ENCODE measurements around the gene SLC7A10. TPM values are rescaled to one million over a fixed set of nuclear protein-coding genes. Genes with fewer than 3 reads are reported as not detected.

SLC7A10 gene
- total RNA-seq, 4 donors from 2014 or later, result not detected

DNA sequence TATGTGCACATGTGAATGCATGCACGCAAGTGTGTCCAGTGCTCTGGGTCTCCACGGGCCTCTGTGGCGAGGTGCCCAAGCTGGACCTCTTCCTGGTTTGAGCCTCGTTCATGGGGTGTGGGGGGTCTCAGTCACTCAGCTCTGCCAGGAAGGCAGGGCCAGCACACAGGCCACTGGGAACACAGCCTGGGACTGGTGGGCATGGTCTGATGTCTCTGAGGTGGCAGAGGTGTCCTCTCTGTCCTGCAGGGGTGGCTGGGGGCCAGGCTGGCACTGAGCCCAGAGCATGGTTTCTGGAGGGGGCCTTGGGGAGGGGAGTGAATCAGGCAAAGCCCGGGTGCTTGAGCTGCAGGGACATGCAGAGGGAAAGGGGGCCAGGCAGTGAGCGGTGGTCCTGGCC lies 22.1 kb downstream of the SLC7A10 start:
- in situ Hi-C loops (cut with MboI; ENCODE audit: low sequenced_read_pairs in 4 of 4), result no loop called here
- ATAC-seq, result no peak
- no peak overlapping the region for H3K4me3 ChIP-seq
- H3K9me3 ChIP-seq, result no peaks in the 10 kb centered on the region
- DNase-seq, result no peak
- no peaks in the 10 kb centered on the region for H3K36me3 ChIP-seq
- TF ChIP-seq CTCF (IDR thresholded peaks at IDR 0.05 in 4 of 5, conservative IDR thresholded peaks at IDR 0.05 in 1 of 5) (no peak), POLR2A (IDR thresholded peaks at IDR 0.05) (no peak)
- H3K4me1 ChIP-seq, result no peaks in the 10 kb centered on the region
- H3K27ac ChIP-seq, result no peak overlapping the region
- H3K27me3 ChIP-seq, result no peaks in the 10 kb centered on the region
- intact Hi-C loops (cut with DNase I; ENCODE audit: low total_unique reads), result no loop called here

DNA sequence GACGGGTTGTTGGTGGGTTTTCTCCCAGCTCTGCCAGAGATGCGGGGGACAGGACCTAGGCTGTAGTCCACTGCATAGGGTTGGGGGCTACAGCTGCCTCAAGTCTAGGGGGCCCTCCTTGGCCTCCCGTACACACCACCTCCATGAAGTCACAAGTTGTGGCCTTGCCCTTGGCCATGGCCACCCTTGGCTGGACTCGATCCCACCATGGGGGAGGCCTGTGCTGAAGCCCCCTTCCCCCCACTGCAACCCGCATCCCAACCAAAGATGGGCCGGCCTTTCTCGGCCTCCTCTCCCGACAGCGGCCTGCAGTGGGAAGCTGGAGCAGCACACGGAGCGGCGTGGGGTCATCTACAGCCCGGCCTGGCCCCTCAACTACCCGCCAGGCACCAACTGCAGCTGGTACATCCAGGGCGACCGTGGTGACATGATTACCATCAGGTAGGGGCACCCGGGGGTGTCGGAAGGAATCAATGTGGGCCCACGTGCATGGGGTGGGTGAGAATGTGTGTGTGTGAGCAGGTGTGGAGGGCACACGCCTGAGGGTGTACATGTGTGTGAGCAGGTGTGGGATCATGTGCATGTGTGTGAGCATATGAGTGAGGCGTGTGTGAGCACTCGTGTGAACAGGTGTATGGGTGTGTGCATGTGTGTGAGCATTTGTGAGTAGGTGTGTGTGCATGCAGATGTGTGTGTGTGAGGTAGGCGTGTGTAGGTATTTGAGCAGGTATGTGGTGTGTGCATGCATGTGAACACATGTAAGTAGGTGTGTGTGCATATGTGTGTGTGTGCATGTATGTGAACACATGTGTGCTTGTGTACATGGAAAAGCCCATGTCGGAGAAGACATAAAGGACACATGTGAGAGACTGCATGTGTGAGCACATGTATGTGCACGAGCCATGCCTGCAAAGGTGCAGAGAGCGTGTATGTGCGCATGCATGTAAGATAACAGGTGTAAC lies 22.8 kb downstream of the SLC7A10 start:
- no peaks in the 10 kb centered on the region for H3K9me3 ChIP-seq
- H3K27me3 ChIP-seq, result no peaks in the 10 kb centered on the region
- H3K36me3 ChIP-seq, result no peaks in the 10 kb centered on the region
- TF ChIP-seq CTCF (IDR thresholded peaks at IDR 0.05 in 4 of 5, conservative IDR thresholded peaks at IDR 0.05 in 1 of 5) (no peak), POLR2A (IDR thresholded peaks at IDR 0.05) (no peak)
- H3K27ac ChIP-seq, result no peak overlapping the region
- ATAC-seq, result no peak
- intact Hi-C loops (cut with DNase I; ENCODE audit: low total_unique reads), result no loop called here
- H3K4me1 ChIP-seq, result no peaks in the 10 kb centered on the region
- in situ Hi-C loops (cut with MboI; ENCODE audit: low sequenced_read_pairs in 4 of 4), result no loop called here
- H3K4me3 ChIP-seq, result no peak overlapping the region
- DNase-seq, result no peak

DNA sequence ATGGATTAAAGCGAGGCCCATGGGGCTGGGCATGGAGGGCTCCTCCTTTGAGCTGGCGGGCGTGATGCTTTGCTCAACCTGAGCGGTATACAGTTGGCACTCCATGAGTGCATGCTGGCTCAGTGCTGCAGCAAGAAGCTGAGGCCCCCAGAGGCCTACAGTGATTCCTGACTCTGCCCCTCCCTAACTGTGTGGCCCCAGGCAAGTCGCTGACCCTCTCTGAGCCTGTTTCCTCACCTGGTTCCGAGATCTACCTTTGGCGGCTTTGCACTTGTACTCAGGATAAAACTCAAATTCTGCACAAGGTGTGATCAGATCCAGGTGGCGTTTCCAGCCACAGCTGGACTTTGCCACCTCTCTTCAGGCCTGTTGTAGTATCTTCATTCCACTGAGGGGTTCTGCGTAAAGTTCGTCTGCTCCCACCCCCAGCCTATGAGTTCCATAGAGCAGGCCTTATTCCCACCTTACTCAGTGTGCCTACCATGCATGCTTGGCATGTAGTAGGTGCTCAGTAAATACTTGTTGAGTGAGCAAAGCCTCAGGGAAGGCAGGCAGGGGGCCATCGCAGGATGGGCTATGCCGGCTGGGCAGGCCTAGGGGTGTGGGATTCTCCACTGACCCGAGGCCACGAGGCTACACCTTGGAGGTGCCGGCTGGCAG lies 23.6 kb downstream of the SLC7A10 start:
- H3K27me3 ChIP-seq, result no peaks in the 10 kb centered on the region
- ATAC-seq, result no peak
- H3K36me3 ChIP-seq, result no peaks in the 10 kb centered on the region
- no peaks in the 10 kb centered on the region for H3K9me3 ChIP-seq
- no peak overlapping the region for H3K4me3 ChIP-seq
- no peak overlapping the region for H3K27ac ChIP-seq
- in situ Hi-C loops (cut with MboI; ENCODE audit: low sequenced_read_pairs in 4 of 4) (no loop called here), intact Hi-C loops (cut with DNase I; ENCODE audit: low total_unique reads) (no loop called here)
- TF ChIP-seq POLR2A (IDR thresholded peaks at IDR 0.05) (no peak), CTCF (IDR thresholded peaks at IDR 0.05 in 4 of 5, conservative IDR thresholded peaks at IDR 0.05 in 1 of 5) (no peak)
- DNase-seq, result no peak
- no peaks in the 10 kb centered on the region for H3K4me1 ChIP-seq

DNA sequence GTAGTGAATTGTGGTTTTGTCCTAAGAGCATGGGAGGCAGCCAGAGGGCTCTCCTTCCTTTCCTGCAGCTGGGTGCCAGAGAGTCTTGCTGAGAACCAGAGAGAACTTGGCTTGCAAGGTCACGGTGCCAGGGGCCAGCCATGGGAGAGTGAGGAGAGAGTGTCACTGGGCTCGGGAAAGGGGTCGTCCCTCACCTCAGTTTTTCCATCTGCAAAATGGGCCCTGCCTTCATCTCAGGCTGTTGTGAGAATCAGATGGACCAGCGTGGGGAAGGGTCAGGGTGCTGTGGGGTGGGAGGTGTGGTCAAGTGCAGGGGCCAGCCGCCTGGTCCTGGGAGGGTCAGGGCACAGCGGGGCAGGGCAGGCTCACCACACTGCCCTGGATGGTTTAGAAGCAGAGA lies 24.2 kb downstream of the SLC7A10 start:
- in situ Hi-C loops (cut with MboI; ENCODE audit: low sequenced_read_pairs in 4 of 4), result no loop called here
- DNase-seq, result no peak
- ATAC-seq, result no peak
- Histone ChIP-seq H3K27me3 (no peaks in the 10 kb centered on the region), H3K27ac (no peak overlapping the region), H3K9me3 (no peaks in the 10 kb centered on the region), H3K4me1 (no peaks in the 10 kb centered on the region), H3K36me3 (no peaks in the 10 kb centered on the region), H3K4me3 (no peak overlapping the region)
- intact Hi-C loops (cut with DNase I; ENCODE audit: low total_unique reads), result no loop called here
- TF ChIP-seq CTCF (IDR thresholded peaks at IDR 0.05 in 4 of 5, conservative IDR thresholded peaks at IDR 0.05 in 1 of 5), result no peak
- no peak for TF ChIP-seq POLR2A (IDR thresholded peaks at IDR 0.05)
